Ascending aorta (tissue), 2 donors: ENCODE measurements around the gene ZNF566. TPM values are rescaled to one million over a fixed set of nuclear protein-coding genes. Genes with fewer than 3 reads are reported as not detected.

Experiments used
- DNase-seq, 2 donors: peaks; one replicate each; pipeline ENCODE4 v3.0.0-alpha.2; 2019; ENCODE audit warnings: low spot score in 2 of 2
- H3K27ac ChIP-seq, 2 donors: fragments of 200-600 bp; sonication (generic); one replicate each; pipeline ENCODE4 v1.5.1; 2016 to 2017; ENCODE audit warnings: mild to moderate bottlenecking in 1 of 2
- H3K27me3 ChIP-seq: fragments of 200-600 bp; sonication (generic); one replicate; pipeline ENCODE4 v1.5.1; 2017
- H3K36me3 ChIP-seq, 2 donors: fragments of 200-600 bp; sonication (generic); one replicate each; pipeline ENCODE4 v1.5.1; 2016
- H3K4me1 ChIP-seq, 2 donors: fragments of 200-600 bp; sonication (generic); one replicate each; pipeline ENCODE4 v1.5.1; 2016 to 2017; ENCODE audit warnings: mild to moderate bottlenecking in 1 of 2
- H3K4me3 ChIP-seq, 2 donors: fragments of 200-600 bp; sonication (generic); one replicate each; pipeline ENCODE4 v1.5.1; 2016 to 2017; ENCODE audit warnings: mild to moderate bottlenecking in 1 of 2
- H3K9me3 ChIP-seq, 2 donors: fragments of 200-600 bp; sonication (generic); one replicate each; pipeline ENCODE4 v1.5.1; 2016
- intact Hi-C: fragments of 100-400 bp; cut with DNase I; formaldehyde crosslinking; loops from one replicate; pipeline ENCODE4 v1.15.1; 2023
- total RNA-seq: library from RNA; depleted of rRNA; stranded (reverse); fragments of >200 nt; gene quantifications from one replicate; pipeline ENCODE4 v1.1.0, GENCODE V29; 2016
- TF ChIP-seq, protein P1 (sequence below), 3 experiments: fragments of 200-600 bp in 2 of 3; fragments of 450-650 bp in 1 of 3; sonication (generic) in 2 of 3; IDR thresholded peaks; one replicate each; pipeline ENCODE4 v1.5.1; 2016 to 2019; ENCODE audit warnings: antibody characterized with exemption in 3 of 3, mild to moderate bottlenecking in 1 of 3, moderate library complexity in 1 of 3

Gene ZNF566
- total RNA-seq, 1 donor from 2014 or later = 9.9 TPM

DNA sequence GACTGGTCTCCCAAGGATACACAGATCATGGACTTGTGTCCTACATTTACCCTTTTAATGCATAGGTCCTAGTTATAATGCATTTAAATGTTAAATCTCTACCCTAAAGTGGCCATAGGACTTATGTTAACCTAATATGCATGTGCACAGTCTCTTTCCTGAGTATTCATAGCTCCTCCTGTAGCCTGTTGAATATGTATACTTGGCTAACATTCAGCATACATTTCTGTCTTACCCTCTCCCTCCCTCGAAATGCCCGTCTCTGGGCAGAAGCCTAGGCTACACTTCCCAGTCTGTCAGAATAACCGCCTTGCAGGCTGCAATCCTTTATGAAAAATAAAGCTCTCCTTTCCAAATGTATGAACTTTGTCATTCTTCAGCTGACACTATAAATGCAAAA, 84.9 kb downstream of the ZNF566 start:
- TF ChIP-seq, protein P1, sequence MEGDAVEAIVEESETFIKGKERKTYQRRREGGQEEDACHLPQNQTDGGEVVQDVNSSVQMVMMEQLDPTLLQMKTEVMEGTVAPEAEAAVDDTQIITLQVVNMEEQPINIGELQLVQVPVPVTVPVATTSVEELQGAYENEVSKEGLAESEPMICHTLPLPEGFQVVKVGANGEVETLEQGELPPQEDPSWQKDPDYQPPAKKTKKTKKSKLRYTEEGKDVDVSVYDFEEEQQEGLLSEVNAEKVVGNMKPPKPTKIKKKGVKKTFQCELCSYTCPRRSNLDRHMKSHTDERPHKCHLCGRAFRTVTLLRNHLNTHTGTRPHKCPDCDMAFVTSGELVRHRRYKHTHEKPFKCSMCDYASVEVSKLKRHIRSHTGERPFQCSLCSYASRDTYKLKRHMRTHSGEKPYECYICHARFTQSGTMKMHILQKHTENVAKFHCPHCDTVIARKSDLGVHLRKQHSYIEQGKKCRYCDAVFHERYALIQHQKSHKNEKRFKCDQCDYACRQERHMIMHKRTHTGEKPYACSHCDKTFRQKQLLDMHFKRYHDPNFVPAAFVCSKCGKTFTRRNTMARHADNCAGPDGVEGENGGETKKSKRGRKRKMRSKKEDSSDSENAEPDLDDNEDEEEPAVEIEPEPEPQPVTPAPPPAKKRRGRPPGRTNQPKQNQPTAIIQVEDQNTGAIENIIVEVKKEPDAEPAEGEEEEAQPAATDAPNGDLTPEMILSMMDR (IDR thresholded peaks at IDR 0.05) = no peak
- H3K4me3 ChIP-seq = no peak overlapping the region
- intact Hi-C loops = no loop called here
- H3K27me3 ChIP-seq = no peaks in the 10 kb centered on the region
- no peak for DNase-seq
- peaks cover 13 to 68% of the 10 kb centered on the region in 2 donors for H3K9me3 ChIP-seq
- H3K36me3 ChIP-seq = peaks cover 87 to 99% of the 10 kb centered on the region in 2 donors
- H3K27ac ChIP-seq = no peak overlapping the region
- H3K4me1 ChIP-seq = no peaks in the 10 kb centered on the region

DNA sequence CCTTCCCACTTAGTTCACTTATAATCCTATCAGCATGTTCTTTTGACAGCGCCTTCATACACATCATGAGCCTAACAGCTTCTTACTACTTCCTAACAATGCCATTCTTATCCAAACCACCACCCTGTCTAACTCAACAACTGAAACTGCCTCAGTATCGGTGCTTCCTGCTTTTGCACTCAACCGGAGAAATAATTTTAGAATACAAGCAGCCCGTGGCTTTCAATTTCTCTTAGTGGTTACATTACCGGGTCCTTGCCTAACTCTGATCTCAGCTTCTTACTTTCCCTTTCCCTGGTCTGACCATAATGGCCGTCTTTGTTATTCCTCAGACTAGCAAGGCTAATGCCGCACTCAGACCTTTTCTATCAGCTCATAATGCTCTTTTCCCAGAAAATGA, 87.9 kb downstream of the ZNF566 start:
- H3K4me1 ChIP-seq = no peaks in the 10 kb centered on the region
- no peak for DNase-seq
- H3K4me3 ChIP-seq = no peak overlapping the region
- H3K27ac ChIP-seq = no peak overlapping the region
- peaks cover 28 to 79% of the 10 kb centered on the region in 2 donors for H3K9me3 ChIP-seq
- peaks cover 80 to 99% of the 10 kb centered on the region in 2 donors for H3K36me3 ChIP-seq
- no peaks in the 10 kb centered on the region for H3K27me3 ChIP-seq
- TF ChIP-seq, protein P1 (IDR thresholded peaks at IDR 0.05) = no peak
- intact Hi-C loops = no loop called here

DNA sequence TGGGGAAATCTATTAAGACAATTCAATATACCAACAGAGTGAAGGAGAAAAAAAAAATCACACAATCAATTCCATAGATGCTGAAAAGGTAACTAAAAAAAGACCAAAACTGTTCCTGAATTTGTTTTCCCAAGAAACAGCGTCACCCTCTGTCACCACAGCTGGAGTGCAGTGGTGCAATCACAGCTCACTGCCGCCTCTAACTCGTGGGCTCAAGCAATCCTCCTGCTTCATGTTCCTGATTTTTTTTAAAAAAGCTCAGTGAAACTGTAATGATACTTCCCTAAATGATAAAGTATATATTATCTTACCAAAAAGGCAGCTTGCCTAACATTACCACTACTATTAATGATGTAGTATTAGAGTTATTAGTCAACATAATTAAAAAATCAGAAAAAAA, 90.8 kb downstream of the ZNF566 start:
- Histone ChIP-seq H3K36me3 (peaks cover 80 to 99% of the 10 kb centered on the region in 2 donors), H3K4me1 (no peaks in the 10 kb centered on the region), H3K9me3 (peaks cover 54 to 94% of the 10 kb centered on the region in 2 donors), H3K4me3 (no peak overlapping the region), H3K27ac (no peak overlapping the region), H3K27me3 (no peaks in the 10 kb centered on the region)
- intact Hi-C loops = no loop called here
- DNase-seq = no peak
- TF ChIP-seq, protein P1 (IDR thresholded peaks at IDR 0.05) = no peak

Other genes with a start within 250 kb of the ZNF566 start
- gene ZFP14, start 110.4 kb downstream of the ZNF566 start, total RNA-seq = 1.2 TPM
- gene ZFP82, start 70.9 kb downstream of the ZNF566 start, total RNA-seq = 1.3 TPM
- gene ZNF260, start 38.7 kb upstream of the ZNF566 start, total RNA-seq = 2.1 TPM
- gene ZNF529, start 83.7 kb upstream of the ZNF566 start, total RNA-seq = 3.8 TPM
- gene ZNF382, start 115.8 kb upstream of the ZNF566 start, total RNA-seq = 0.32 TPM
- gene ZNF461, start 177.3 kb upstream of the ZNF566 start, total RNA-seq = not detected
- 3.7 TPM for gene ZNF567, start 198.1 kb upstream of the ZNF566 start, total RNA-seq